ENCODE data around the gene UNCX. TPM values are rescaled to one million over a fixed set of nuclear protein-coding genes. Genes with fewer than 3 reads are reported as not detected.
"Not testable (repeated sequence)": the region's sequence is repeated elsewhere in the genome, so short reads cannot be mapped to it uniquely, and the experiment has no call there.

The UNCX gene
- total RNA-seq, 1 donor from 2014 or later = not detected

- no peak overlapping the region for H3K27ac ChIP-seq
- H3K36me3 ChIP-seq = no peaks in the 10 kb centered on the region
- H3K27me3 ChIP-seq = peaks cover 27% of the 10 kb centered on the region
- no peak for ATAC-seq
- intact Hi-C loops (cut with DNase I) = no loop called here
- H3K4me1 ChIP-seq = no peaks in the 10 kb centered on the region
- no peak for DNase-seq
- no peak for TF ChIP-seq CTCF (IDR thresholded peaks at IDR 0.05)
- no peaks in the 10 kb centered on the region for H3K9me3 ChIP-seq
- no peak overlapping the region for H3K4me3 ChIP-seq
Observed at GRCh38 chr7:1204460-1205140, 28.1 kb upstream of the UNCX start.

- intact Hi-C loops (cut with DNase I); ATAC-seq; DNase-seq; H3K27ac ChIP-seq; H3K9me3 ChIP-seq; H3K4me1 ChIP-seq; H3K36me3 ChIP-seq; H3K4me3 ChIP-seq: not testable (repeated sequence)
- H3K27me3 ChIP-seq = peaks cover 31% of the 10 kb centered on the region
Observed at GRCh38 chr7:1205742-1206141, 26.9 kb upstream of the UNCX start.

- Histone ChIP-seq H3K27ac (no peak overlapping the region), H3K27me3 (peaks cover 35% of the 10 kb centered on the region), H3K4me3 (no peak overlapping the region), H3K9me3 (no peaks in the 10 kb centered on the region), H3K4me1 (peaks cover 6% of the 10 kb centered on the region), H3K36me3 (no peaks in the 10 kb centered on the region)
- DNase-seq (no peak), ATAC-seq (no peak)
- intact Hi-C loops (cut with DNase I) = no loop called here
- no peak for TF ChIP-seq CTCF (IDR thresholded peaks at IDR 0.05)
Observed at GRCh38 chr7:1209097-1209496, 23.6 kb upstream of the UNCX start.

- no peak overlapping the region for H3K4me3 ChIP-seq
- no peak for TF ChIP-seq CTCF (IDR thresholded peaks at IDR 0.05)
- ATAC-seq = no peak
- no peak overlapping the region for H3K27ac ChIP-seq
- H3K27me3 ChIP-seq = peaks cover 47% of the 10 kb centered on the region
- intact Hi-C loops (cut with DNase I) = no loop called here
- no peaks in the 10 kb centered on the region for H3K9me3 ChIP-seq
- H3K4me1 ChIP-seq = peaks cover 6% of the 10 kb centered on the region
- H3K36me3 ChIP-seq = no peaks in the 10 kb centered on the region
- DNase-seq = no peak
Observed at GRCh38 chr7:1210321-1210978, 22.2 kb upstream of the UNCX start.

GRCh38 chr7:1210979-1211608, 21.6 kb upstream of the UNCX start:
- ATAC-seq (peak; percentile 40), DNase-seq (no peak)
- H3K4me1 ChIP-seq = peaks cover 6% of the 10 kb centered on the region
- H3K36me3 ChIP-seq = no peaks in the 10 kb centered on the region
- H3K27ac ChIP-seq = no peak overlapping the region
- no peaks in the 10 kb centered on the region for H3K9me3 ChIP-seq
- no peak overlapping the region for H3K4me3 ChIP-seq
- peaks cover 53% of the 10 kb centered on the region for H3K27me3 ChIP-seq
- intact Hi-C loops (cut with DNase I) = no loop called here
- TF ChIP-seq CTCF (IDR thresholded peaks at IDR 0.05) = no peak

GRCh38 chr7:1211611-1212010, 21.1 kb upstream of the UNCX start:
- Histone ChIP-seq H3K27ac (no peak overlapping the region), H3K4me1 (peaks cover 6% of the 10 kb centered on the region), H3K9me3 (no peaks in the 10 kb centered on the region), H3K36me3 (no peaks in the 10 kb centered on the region), H3K4me3 (no peak overlapping the region), H3K27me3 (peaks cover 59% of the 10 kb centered on the region)
- ATAC-seq = no peak
- no peak for TF ChIP-seq CTCF (IDR thresholded peaks at IDR 0.05)
- intact Hi-C loops (cut with DNase I) = no loop called here
- DNase-seq = no peak

GRCh38 chr7:1212025-1212424, 20.6 kb upstream of the UNCX start:
- H3K27me3 ChIP-seq = peaks cover 61% of the 10 kb centered on the region
- intact Hi-C loops (cut with DNase I); DNase-seq; ATAC-seq; H3K27ac ChIP-seq; H3K9me3 ChIP-seq; H3K4me3 ChIP-seq; H3K4me1 ChIP-seq; H3K36me3 ChIP-seq: not testable (repeated sequence)

Measured in upper lobe of right lung (tissue), 1 donor.